ENCODE measurements around the gene MED20.

MED20 gene

DNA sequence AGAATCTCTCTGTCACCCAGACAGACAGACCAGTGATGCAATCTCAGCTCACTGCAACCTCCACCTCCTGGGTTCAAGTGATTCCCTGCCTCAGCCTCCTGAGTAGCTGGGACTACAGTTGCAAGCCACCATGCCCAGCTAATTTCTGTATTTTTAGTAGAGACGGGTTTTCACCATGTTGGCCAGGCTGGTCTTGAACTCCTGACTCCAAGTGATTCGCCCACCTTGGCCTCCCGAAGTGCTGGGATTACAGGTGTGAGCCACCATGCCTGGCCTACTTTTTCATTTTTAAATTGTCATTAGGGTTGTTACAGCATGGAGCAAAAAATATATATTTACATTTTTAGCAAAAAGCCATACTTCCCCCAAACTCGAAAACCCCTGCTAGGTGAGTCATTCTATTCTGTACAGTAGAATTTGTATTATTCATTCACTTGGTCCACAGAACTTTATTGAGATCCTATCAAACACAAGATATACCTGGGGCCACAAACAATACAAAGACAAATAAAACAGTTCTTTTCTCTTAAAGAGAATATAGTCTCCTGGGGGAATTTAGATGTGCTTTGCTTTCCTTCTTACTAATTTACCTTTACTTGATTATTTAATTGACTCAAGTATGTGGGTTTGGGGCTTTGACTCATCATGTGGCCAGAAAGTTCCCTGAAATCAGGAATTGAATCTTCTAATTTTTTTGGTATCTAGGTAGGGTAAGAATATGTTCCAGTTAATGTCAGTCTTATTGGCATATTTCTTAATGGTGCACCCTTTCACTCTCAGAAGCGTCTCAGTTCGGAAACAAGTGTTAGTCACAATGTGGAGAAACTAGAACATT is 37.3 kb upstream of the MED20 start:
- Histone ChIP-seq H4K20me1 (ENCODE audit: insufficient read depth, low read length) (no peaks in the 10 kb centered on the region), H3K4me1 (ENCODE audit: insufficient read depth, low read length, severe bottlenecking) (no peaks in the 10 kb centered on the region), H3K9me3 (ENCODE audit: low read length) (no peaks in the 10 kb centered on the region), H3K9ac (ENCODE audit: low read length) (no peak overlapping the region), H3K4me2 (ENCODE audit: low read length) (no peak overlapping the region), H3K27ac (ENCODE audit: low read depth, low read length, poor library complexity, severe bottlenecking) (no peak overlapping the region), H2AFZ (ENCODE audit: low read length) (no peak overlapping the region), H3K27me3 (ENCODE audit: insufficient read depth, low read length) (no peaks in the 10 kb centered on the region), H3F3A (ENCODE audit: insufficient read depth, low read length) (no peaks in the 10 kb centered on the region), H3K79me2 (ENCODE audit: insufficient read depth, low read length) (no peaks in the 10 kb centered on the region), H3K36me3 (ENCODE audit: insufficient read depth, low read length) (no peaks in the 10 kb centered on the region), H3K9me2 (ENCODE audit: low read depth, low read length) (no peaks in the 10 kb centered on the region), H3K4me3 (ENCODE audit: low read depth, low read length, poor library complexity, severe bottlenecking) (no peak overlapping the region)
- TF ChIP-seq, protein P1, sequence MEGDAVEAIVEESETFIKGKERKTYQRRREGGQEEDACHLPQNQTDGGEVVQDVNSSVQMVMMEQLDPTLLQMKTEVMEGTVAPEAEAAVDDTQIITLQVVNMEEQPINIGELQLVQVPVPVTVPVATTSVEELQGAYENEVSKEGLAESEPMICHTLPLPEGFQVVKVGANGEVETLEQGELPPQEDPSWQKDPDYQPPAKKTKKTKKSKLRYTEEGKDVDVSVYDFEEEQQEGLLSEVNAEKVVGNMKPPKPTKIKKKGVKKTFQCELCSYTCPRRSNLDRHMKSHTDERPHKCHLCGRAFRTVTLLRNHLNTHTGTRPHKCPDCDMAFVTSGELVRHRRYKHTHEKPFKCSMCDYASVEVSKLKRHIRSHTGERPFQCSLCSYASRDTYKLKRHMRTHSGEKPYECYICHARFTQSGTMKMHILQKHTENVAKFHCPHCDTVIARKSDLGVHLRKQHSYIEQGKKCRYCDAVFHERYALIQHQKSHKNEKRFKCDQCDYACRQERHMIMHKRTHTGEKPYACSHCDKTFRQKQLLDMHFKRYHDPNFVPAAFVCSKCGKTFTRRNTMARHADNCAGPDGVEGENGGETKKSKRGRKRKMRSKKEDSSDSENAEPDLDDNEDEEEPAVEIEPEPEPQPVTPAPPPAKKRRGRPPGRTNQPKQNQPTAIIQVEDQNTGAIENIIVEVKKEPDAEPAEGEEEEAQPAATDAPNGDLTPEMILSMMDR (IDR thresholded peaks at IDR 0.05; ENCODE audit: low read length): no peak
- no peak for TF ChIP-seq EZH2 (IDR thresholded peaks at IDR 0.05; ENCODE audit: borderline replicate concordance, low read length)

DNA sequence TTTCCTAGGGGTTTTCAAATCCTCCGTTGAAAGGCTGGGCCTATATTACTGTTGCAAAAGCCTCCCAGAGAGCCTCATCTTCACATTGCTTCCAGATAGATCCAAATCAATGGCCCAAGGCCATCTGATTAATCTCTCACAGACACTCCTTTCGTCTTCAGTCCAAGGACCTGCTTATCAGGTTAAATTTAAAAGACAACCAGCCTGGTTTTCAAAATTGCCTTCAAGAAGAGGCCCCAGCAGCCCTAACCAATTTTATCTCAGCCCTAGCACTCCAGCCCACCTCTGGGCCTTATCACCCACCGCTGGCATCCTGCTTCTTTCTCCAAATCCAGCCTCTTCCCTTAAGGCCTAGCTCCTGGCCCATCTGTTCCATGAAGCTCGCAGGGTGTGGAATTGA is 36.2 kb upstream of the MED20 start:
- Histone ChIP-seq H3K9me2 (ENCODE audit: low read depth, low read length) (no peaks in the 10 kb centered on the region), H4K20me1 (ENCODE audit: insufficient read depth, low read length) (no peaks in the 10 kb centered on the region), H3K27me3 (ENCODE audit: insufficient read depth, low read length) (no peaks in the 10 kb centered on the region), H3K4me2 (ENCODE audit: low read length) (no peak overlapping the region), H3K9me3 (ENCODE audit: low read length) (no peaks in the 10 kb centered on the region), H3K4me1 (ENCODE audit: insufficient read depth, low read length, severe bottlenecking) (no peaks in the 10 kb centered on the region), H3K79me2 (ENCODE audit: insufficient read depth, low read length) (no peaks in the 10 kb centered on the region), H3K27ac (ENCODE audit: low read depth, low read length, poor library complexity, severe bottlenecking) (no peak overlapping the region), H3K4me3 (ENCODE audit: low read depth, low read length, poor library complexity, severe bottlenecking) (no peak overlapping the region), H3K36me3 (ENCODE audit: insufficient read depth, low read length) (no peaks in the 10 kb centered on the region), H3F3A (ENCODE audit: insufficient read depth, low read length) (no peaks in the 10 kb centered on the region), H3K9ac (ENCODE audit: low read length) (no peak overlapping the region), H2AFZ (ENCODE audit: low read length) (no peak overlapping the region)
- no peak for TF ChIP-seq EZH2 (IDR thresholded peaks at IDR 0.05; ENCODE audit: borderline replicate concordance, low read length)
- TF ChIP-seq, protein P1 (IDR thresholded peaks at IDR 0.05; ENCODE audit: low read length): no peak

DNA sequence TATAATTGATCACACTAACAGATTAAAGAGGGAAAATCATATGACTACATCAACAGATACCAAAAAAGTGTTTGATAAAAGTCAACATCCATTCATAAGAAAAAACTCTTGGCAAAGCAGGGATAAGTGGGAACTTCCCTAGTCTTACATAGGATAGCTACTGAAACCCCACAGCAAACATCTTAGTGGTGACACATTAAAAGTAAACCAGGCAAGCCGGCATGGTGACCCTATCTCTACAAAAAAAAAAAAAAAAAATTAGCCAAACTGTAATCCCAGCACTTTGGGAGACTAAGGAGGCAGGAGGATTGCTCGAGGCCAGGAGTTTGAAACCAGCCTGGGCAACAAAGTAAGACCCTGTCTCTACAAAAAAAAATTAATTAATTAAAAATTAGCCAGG is 34.5 kb upstream of the MED20 start:
- Histone ChIP-seq H3F3A (ENCODE audit: insufficient read depth, low read length) (no peaks in the 10 kb centered on the region), H3K9ac (ENCODE audit: low read length) (no peak overlapping the region), H3K36me3 (ENCODE audit: insufficient read depth, low read length) (no peaks in the 10 kb centered on the region), H3K4me2 (ENCODE audit: low read length) (no peak overlapping the region), H4K20me1 (ENCODE audit: insufficient read depth, low read length) (no peaks in the 10 kb centered on the region), H2AFZ (ENCODE audit: low read length) (no peak overlapping the region), H3K4me1 (ENCODE audit: insufficient read depth, low read length, severe bottlenecking) (no peaks in the 10 kb centered on the region), H3K79me2 (ENCODE audit: insufficient read depth, low read length) (no peaks in the 10 kb centered on the region), H3K9me3 (ENCODE audit: low read length) (no peaks in the 10 kb centered on the region), H3K4me3 (ENCODE audit: low read depth, low read length, poor library complexity, severe bottlenecking) (no peak overlapping the region), H3K27ac (ENCODE audit: low read depth, low read length, poor library complexity, severe bottlenecking) (no peak overlapping the region), H3K27me3 (ENCODE audit: insufficient read depth, low read length) (no peaks in the 10 kb centered on the region), H3K9me2 (ENCODE audit: low read depth, low read length) (no peaks in the 10 kb centered on the region)
- TF ChIP-seq, protein P1 (IDR thresholded peaks at IDR 0.05; ENCODE audit: low read length): no peak
- no peak for TF ChIP-seq EZH2 (IDR thresholded peaks at IDR 0.05; ENCODE audit: borderline replicate concordance, low read length)
